ENCODE results near the gene TIGAR.

- TF ChIP-seq CTCF (IDR thresholded peaks at IDR 0.05): peak; percentile 21 to 59 (median 52)
- no peak for TF ChIP-seq POLR2A (IDR thresholded peaks at IDR 0.05)
Observed at GRCh38 chr12:4353785-4354208, 32.8 kb downstream of the TIGAR start.
